HG03025 (cell line): ENCODE data around the gene MUC22.
"Not testable (repeated sequence)": the region's sequence is repeated elsewhere in the genome, so short reads cannot be mapped to it uniquely, and the experiment has no call there.

Experiments
- ATAC-seq: cut with Tn5 transposase; IDR thresholded peaks from one replicate; pipeline ENCODE4 v1.9.1; 2021; ENCODE audit warnings: mild to moderate bottlenecking, moderate library complexity; ENCODE audit not compliant: unreplicated experiment, low FRiP score

Gene MUC22

GRCh38 chr6:31035862-31036497 is 25.7 kb downstream of the MUC22 start:
- no peak for ATAC-seq

GRCh38 chr6:31037169-31037568 is 26.9 kb downstream of the MUC22 start:
- ATAC-seq, result no peak

DNA sequence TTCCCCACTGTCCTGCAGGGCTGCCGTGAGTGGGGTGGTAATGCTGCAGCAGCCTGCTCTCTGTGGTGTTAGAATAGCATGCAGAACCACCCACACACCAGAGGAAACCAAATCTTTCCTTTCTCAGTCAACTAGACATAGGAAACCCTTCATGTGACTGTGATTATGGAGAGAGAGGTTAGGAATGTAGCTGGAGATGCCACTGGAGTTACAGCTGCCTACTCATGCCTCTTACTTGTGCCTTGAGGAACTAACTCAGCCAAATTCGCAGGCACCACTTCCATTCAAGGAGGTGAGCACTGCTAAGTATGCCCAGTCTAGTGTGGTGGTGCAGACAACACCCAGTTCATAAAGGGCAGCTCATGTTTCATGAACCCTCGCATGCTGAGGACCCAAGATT is 27.4 kb downstream of the MUC22 start:
- ATAC-seq, result no peak

DNA sequence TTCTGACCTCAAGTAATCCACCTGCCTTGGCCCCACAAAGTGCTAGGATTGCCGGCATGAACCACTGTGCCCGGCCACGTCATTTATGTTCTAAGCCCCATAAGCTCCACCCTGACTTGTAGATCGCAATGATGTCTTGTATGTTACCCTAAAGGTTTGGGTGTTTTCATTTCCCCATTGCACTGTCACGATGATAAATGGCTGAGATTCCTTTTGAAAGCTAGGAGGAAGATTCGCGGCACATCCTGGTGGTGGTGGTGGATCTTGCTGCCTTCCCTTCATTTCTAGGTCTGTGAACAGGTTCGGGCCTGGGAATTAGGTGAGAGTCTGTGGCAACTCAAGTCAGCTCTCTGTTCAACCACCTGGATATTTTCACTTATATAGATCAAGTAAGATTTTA is 28.3 kb downstream of the MUC22 start:
- ATAC-seq, result no peak

DNA sequence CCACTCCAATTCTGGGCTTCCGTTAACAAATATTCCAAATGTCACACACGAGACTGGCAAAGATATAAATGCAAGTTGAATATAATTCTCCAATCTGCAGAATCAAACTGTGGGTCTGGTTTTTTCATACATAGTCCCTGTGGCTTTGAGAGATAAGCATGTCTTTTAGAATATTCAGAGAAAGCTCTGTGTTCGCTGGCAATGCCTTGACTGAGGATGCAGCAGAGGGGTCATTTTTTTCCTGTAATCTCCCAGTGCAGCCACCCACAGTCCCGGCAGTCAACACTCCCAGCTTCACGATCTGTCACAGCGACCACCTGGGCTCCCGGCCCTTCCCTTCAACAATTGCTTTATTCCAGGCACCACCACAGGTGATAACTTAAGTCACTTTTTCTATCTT is 30.5 kb downstream of the MUC22 start:
- ATAC-seq, result no peak

GRCh38 chr6:31041372-31041974 is 31.2 kb downstream of the MUC22 start:
- no peak for ATAC-seq

DNA sequence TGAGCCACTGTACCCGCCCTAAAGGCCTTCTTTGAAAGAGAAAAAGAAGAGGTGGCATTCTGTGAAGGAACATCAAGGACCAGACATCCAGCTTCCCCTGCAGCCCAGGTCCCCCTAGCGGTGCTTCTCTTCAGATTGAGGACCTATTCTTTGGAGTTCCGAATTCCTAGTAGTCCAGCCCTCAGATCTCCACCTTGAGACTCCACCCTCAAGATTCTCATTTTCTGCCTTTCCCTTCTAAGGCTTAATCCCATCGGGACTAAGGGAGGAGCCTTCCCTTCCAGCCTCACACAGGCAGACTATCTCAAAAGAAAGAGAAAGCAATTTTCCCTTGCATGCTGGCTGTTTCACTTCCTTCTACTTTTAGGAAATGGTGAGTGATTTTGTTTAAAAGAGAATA is 32.5 kb downstream of the MUC22 start:
- ATAC-seq, result no peak

DNA sequence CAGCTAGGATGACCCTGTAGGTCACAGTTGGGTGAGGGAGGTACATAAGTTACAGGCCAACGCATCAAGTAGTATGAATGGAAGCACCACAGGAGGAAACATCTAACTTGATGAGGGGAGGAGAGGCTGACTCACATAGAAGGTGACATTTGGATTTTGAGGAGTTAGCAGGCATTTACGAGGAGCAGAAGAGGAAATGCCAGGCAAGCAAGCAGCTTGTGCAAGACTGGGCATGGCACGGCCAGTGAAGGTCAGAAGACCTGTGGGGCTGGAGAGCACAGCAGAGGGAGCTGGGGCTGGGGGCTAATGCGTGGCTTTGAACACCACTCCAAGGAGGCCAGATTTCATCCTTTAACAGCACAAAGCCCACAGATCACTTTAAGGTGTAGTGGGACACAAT is 37.8 kb downstream of the MUC22 start:
- ATAC-seq, result no peak

DNA sequence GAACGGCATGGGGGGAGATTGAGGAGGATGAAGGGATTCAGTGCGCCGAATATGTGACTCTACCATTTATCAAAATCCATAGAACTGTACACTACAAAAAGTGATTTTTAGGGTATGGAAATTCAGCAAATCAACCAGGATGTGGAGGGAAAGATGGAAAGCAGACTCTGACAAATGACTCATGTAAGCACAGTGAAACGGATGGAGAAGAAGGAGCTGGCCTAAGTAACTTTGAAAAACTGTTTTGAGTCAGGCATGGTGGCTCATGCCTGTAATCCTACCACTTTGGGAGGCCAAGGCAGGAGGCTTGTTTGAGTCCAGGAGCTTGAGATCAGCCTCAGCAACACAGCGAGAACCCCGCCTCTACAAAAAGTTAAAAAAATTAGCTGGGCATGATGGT is 39.2 kb downstream of the MUC22 start:
- ATAC-seq, result no peak

- not testable (repeated sequence) for ATAC-seq
These were observed 42.9 kb downstream of the MUC22 start for GRCh38 chr6:31053187-31053586.

- ATAC-seq, result no peak
These were observed 43.6 kb downstream of the MUC22 start for GRCh38 chr6:31053873-31054272.

DNA sequence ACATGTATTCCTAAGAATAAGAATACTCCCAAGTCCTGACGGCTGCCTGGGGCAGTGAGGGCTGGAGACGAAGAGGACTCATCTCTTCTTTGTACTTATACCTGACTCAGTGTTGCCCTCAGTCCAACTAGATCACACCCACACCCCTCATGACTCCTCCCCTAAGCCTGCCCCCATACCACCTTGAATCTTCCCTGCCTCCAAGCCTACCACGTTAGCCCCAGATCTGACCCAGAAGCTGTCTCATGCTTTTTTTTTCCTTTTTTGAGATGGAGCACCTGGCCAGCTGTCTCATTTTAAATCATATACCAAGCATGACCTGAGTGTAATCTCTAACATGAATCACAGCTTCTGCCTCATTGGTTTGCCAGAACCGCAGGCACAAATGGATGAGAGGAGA is 45.2 kb downstream of the MUC22 start:
- ATAC-seq, result no peak

- ATAC-seq, result no peak
These were observed 47.2 kb downstream of the MUC22 start for GRCh38 chr6:31057426-31058003.

GRCh38 chr6:31058128-31058894 is 48.0 kb downstream of the MUC22 start:
- ATAC-seq, result no peak

DNA sequence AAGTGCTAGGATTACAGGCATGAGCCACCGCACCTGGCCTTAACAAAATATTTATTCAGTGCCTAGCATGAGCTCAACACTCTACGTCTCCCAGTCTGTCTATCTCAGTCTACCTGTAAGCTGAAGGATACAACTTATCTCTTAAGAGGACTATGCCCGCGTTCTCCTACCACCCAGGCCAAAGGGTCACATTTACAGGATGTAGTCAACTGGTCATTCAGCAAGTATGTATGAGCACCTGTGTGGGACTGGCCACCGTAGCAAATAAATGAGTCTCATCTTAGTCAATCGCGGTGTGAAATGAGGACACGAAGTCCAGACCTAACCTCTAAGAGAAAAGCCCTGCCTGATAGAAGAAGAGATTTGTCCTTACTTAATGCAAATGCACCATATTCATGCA is 49.9 kb downstream of the MUC22 start:
- ATAC-seq, result no peak

- no peak for ATAC-seq
These were observed 53.7 kb downstream of the MUC22 start for GRCh38 chr6:31063906-31064435.

- ATAC-seq, result no peak
These were observed 55.3 kb downstream of the MUC22 start for GRCh38 chr6:31065556-31065955.

- not testable (repeated sequence) for ATAC-seq
These were observed 56.8 kb downstream of the MUC22 start for GRCh38 chr6:31067028-31067427.

- not testable (repeated sequence) for ATAC-seq
These were observed 57.8 kb downstream of the MUC22 start for GRCh38 chr6:31067891-31068668.

- ATAC-seq, result no peak
These were observed 58.5 kb downstream of the MUC22 start for GRCh38 chr6:31068669-31069340.
